ENCODE results near the gene CTDP1.

DNA sequence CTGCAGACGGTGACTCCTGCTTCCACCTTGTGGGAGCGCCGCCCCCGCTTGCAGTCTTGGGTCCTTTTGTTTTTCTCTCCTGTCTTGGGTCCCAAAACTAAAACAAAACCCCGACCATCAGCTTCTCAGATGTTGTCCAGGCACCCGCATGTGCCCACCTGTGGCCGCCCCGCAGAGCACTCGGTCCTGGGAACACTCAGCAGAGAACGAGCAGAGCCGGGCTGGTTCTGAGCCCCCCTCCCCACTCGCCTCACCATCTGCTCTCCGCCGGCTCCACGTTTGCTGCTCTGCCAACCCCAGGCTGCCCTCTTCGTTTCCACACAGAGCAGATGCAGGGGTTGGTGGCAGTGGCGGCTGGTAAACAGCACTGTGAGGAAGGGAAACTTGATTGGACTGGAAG lies 38.5 kb downstream of the CTDP1 start:
- no peak for TF ChIP-seq POLR2A (IDR thresholded peaks at IDR 0.05)
- TF ChIP-seq, protein P1, sequence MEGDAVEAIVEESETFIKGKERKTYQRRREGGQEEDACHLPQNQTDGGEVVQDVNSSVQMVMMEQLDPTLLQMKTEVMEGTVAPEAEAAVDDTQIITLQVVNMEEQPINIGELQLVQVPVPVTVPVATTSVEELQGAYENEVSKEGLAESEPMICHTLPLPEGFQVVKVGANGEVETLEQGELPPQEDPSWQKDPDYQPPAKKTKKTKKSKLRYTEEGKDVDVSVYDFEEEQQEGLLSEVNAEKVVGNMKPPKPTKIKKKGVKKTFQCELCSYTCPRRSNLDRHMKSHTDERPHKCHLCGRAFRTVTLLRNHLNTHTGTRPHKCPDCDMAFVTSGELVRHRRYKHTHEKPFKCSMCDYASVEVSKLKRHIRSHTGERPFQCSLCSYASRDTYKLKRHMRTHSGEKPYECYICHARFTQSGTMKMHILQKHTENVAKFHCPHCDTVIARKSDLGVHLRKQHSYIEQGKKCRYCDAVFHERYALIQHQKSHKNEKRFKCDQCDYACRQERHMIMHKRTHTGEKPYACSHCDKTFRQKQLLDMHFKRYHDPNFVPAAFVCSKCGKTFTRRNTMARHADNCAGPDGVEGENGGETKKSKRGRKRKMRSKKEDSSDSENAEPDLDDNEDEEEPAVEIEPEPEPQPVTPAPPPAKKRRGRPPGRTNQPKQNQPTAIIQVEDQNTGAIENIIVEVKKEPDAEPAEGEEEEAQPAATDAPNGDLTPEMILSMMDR (IDR thresholded peaks at IDR 0.05) = no peak

Data from adrenal gland (tissue), 5 donors.